ENCODE data around the gene SMURF1. TPM values are rescaled to one million over a fixed set of nuclear protein-coding genes. Genes with fewer than 3 reads are reported as not detected.
A peak's percentile ranks its signal among the peaks of the same experiment; 100 is the strongest.

Gene SMURF1
- polyA plus RNA-seq, 4 donors: 6.3 to 14.8 (median 8.5) TPM

- H3K27me3 ChIP-seq (ENCODE audit: control insufficient read depth in 3 of 3, insufficient read depth in 3 of 3, low read length in 3 of 3): no peaks in the 10 kb centered on the region
- H3K36me3 ChIP-seq (ENCODE audit: control insufficient read depth in 3 of 3, insufficient read depth in 2 of 3, low read depth in 1 of 3, low read length in 3 of 3): peaks cover 0 to 3% (median 0%) of the 10 kb centered on the region in 3 donors
- WGBS, 3 donors: 72 to 92% (median 73%) methylated on average over 6 of the region's 6 CpGs
- no peak overlapping the region for H3K4me3 ChIP-seq (ENCODE audit: low read depth in 1 of 3, low read length in 3 of 3)
- H3K9me3 ChIP-seq (ENCODE audit: control insufficient read depth in 2 of 2, insufficient read depth in 1 of 2, low read depth in 1 of 2, low read length in 1 of 2): peaks cover 0 to 14% of the 10 kb centered on the region in 2 donors
- no peak for DNase-seq
- peaks cover 0 to 6% (median 2%) of the 10 kb centered on the region in 3 donors for H3K4me1 ChIP-seq (ENCODE audit: control insufficient read depth in 3 of 3, insufficient read depth in 2 of 3, low read depth in 1 of 3, low read length in 2 of 3)
- no peak for FAIRE-seq
- H3K27ac ChIP-seq (ENCODE audit: low read depth in 1 of 3, low read length in 2 of 3): peak overlapping the region in 1 of 3 donors; percentile 92
Measured at GRCh38 chr7:99096124-99096887, 47.6 kb downstream of the SMURF1 start.

- peaks cover 0 to 6% (median 2%) of the 10 kb centered on the region in 3 donors for H3K4me1 ChIP-seq (ENCODE audit: control insufficient read depth in 3 of 3, insufficient read depth in 2 of 3, low read depth in 1 of 3, low read length in 2 of 3)
- FAIRE-seq (no peak), DNase-seq (no peak)
- no peaks in the 10 kb centered on the region for H3K27me3 ChIP-seq (ENCODE audit: control insufficient read depth in 3 of 3, insufficient read depth in 3 of 3, low read length in 3 of 3)
- H3K27ac ChIP-seq (ENCODE audit: low read depth in 1 of 3, low read length in 2 of 3): peak overlapping the region in 1 of 3 donors; percentile 92
- WGBS, 3 donors: 57 to 79% (median 63%) methylated on average over 3 of the region's 3 CpGs
- peaks cover 0 to 14% of the 10 kb centered on the region in 2 donors for H3K9me3 ChIP-seq (ENCODE audit: control insufficient read depth in 2 of 2, insufficient read depth in 1 of 2, low read depth in 1 of 2, low read length in 1 of 2)
- no peak overlapping the region for H3K4me3 ChIP-seq (ENCODE audit: low read depth in 1 of 3, low read length in 3 of 3)
- peaks cover 0 to 3% (median 0%) of the 10 kb centered on the region in 3 donors for H3K36me3 ChIP-seq (ENCODE audit: control insufficient read depth in 3 of 3, insufficient read depth in 2 of 3, low read depth in 1 of 3, low read length in 3 of 3)
Measured at GRCh38 chr7:99095698-99096097, 48.2 kb downstream of the SMURF1 start.

GRCh38 chr7:99094401-99094800 lies 49.5 kb downstream of the SMURF1 start:
- Histone ChIP-seq H3K4me1 (ENCODE audit: control insufficient read depth in 3 of 3, insufficient read depth in 2 of 3, low read depth in 1 of 3, low read length in 2 of 3) (peaks cover 0 to 6% (median 2%) of the 10 kb centered on the region in 3 donors), H3K27ac (ENCODE audit: low read depth in 1 of 3, low read length in 2 of 3) (no peak overlapping the region), H3K4me3 (ENCODE audit: low read depth in 1 of 3, low read length in 3 of 3) (no peak overlapping the region), H3K27me3 (ENCODE audit: control insufficient read depth in 3 of 3, insufficient read depth in 3 of 3, low read length in 3 of 3) (no peaks in the 10 kb centered on the region), H3K36me3 (ENCODE audit: control insufficient read depth in 3 of 3, insufficient read depth in 2 of 3, low read depth in 1 of 3, low read length in 3 of 3) (peaks cover 0 to 3% (median 0%) of the 10 kb centered on the region in 3 donors), H3K9me3 (ENCODE audit: control insufficient read depth in 2 of 2, insufficient read depth in 1 of 2, low read depth in 1 of 2, low read length in 1 of 2) (peaks cover 0 to 6% of the 10 kb centered on the region in 2 donors)
- no peak for FAIRE-seq
- no peak for DNase-seq

GRCh38 chr7:99092064-99092720 lies 51.7 kb downstream of the SMURF1 start:
- DNase-seq (no peak), FAIRE-seq (no peak)
- H3K27me3 ChIP-seq (ENCODE audit: control insufficient read depth in 3 of 3, insufficient read depth in 3 of 3, low read length in 3 of 3): no peaks in the 10 kb centered on the region
- H3K4me3 ChIP-seq (ENCODE audit: low read depth in 1 of 3, low read length in 3 of 3): no peak overlapping the region
- H3K4me1 ChIP-seq (ENCODE audit: control insufficient read depth in 3 of 3, insufficient read depth in 2 of 3, low read depth in 1 of 3, low read length in 2 of 3): peaks cover 0 to 3% (median 2%) of the 10 kb centered on the region in 3 donors
- WGBS, 3 donors: 77 to 86% (median 79%) methylated on average over 11 of the region's 11 CpGs
- H3K27ac ChIP-seq (ENCODE audit: low read depth in 1 of 3, low read length in 2 of 3): no peak overlapping the region
- peaks cover 0 to 2% of the 10 kb centered on the region in 2 donors for H3K9me3 ChIP-seq (ENCODE audit: control insufficient read depth in 2 of 2, insufficient read depth in 1 of 2, low read depth in 1 of 2, low read length in 1 of 2)
- H3K36me3 ChIP-seq (ENCODE audit: control insufficient read depth in 3 of 3, insufficient read depth in 2 of 3, low read depth in 1 of 3, low read length in 3 of 3): peaks cover 0 to 3% (median 0%) of the 10 kb centered on the region in 3 donors

GRCh38 chr7:99090771-99091542 lies 53.0 kb downstream of the SMURF1 start:
- no peak overlapping the region for H3K4me3 ChIP-seq (ENCODE audit: low read depth in 1 of 3, low read length in 3 of 3)
- no peak for DNase-seq
- peaks cover 0 to 3% (median 3%) of the 10 kb centered on the region in 3 donors for H3K36me3 ChIP-seq (ENCODE audit: control insufficient read depth in 3 of 3, insufficient read depth in 2 of 3, low read depth in 1 of 3, low read length in 3 of 3)
- 80 to 89% (median 87%) methylated on average over 6 of the region's 6 CpGs for WGBS, 3 donors
- FAIRE-seq: no peak
- no peak overlapping the region for H3K27ac ChIP-seq (ENCODE audit: low read depth in 1 of 3, low read length in 2 of 3)
- peaks cover 0 to 4% of the 10 kb centered on the region in 2 donors for H3K9me3 ChIP-seq (ENCODE audit: control insufficient read depth in 2 of 2, insufficient read depth in 1 of 2, low read depth in 1 of 2, low read length in 1 of 2)
- H3K4me1 ChIP-seq (ENCODE audit: control insufficient read depth in 3 of 3, insufficient read depth in 2 of 3, low read depth in 1 of 3, low read length in 2 of 3): peaks cover 0 to 2% (median under 1%) of the 10 kb centered on the region in 3 donors
- no peaks in the 10 kb centered on the region for H3K27me3 ChIP-seq (ENCODE audit: control insufficient read depth in 3 of 3, insufficient read depth in 3 of 3, low read length in 3 of 3)

- DNase-seq: no peak
- no peak overlapping the region for H3K27ac ChIP-seq (ENCODE audit: low read depth in 1 of 3, low read length in 2 of 3)
- peaks cover 0 to 2% (median 0%) of the 10 kb centered on the region in 3 donors for H3K4me1 ChIP-seq (ENCODE audit: control insufficient read depth in 3 of 3, insufficient read depth in 2 of 3, low read depth in 1 of 3, low read length in 2 of 3)
- H3K9me3 ChIP-seq (ENCODE audit: control insufficient read depth in 2 of 2, insufficient read depth in 1 of 2, low read depth in 1 of 2, low read length in 1 of 2): peaks cover 0 to 4% of the 10 kb centered on the region in 2 donors
- 78 to 91% (median 84%) methylated on average over 7 of the region's 7 CpGs for WGBS, 3 donors
- no peak overlapping the region for H3K4me3 ChIP-seq (ENCODE audit: low read depth in 1 of 3, low read length in 3 of 3)
- no peaks in the 10 kb centered on the region for H3K27me3 ChIP-seq (ENCODE audit: control insufficient read depth in 3 of 3, insufficient read depth in 3 of 3, low read length in 3 of 3)
- no peak for FAIRE-seq
- peaks cover 0 to 3% (median 0%) of the 10 kb centered on the region in 3 donors for H3K36me3 ChIP-seq (ENCODE audit: control insufficient read depth in 3 of 3, insufficient read depth in 2 of 3, low read depth in 1 of 3, low read length in 3 of 3)
Measured at GRCh38 chr7:99089914-99090629, 53.8 kb downstream of the SMURF1 start.

- H3K36me3 ChIP-seq (ENCODE audit: control insufficient read depth in 3 of 3, insufficient read depth in 2 of 3, low read depth in 1 of 3, low read length in 3 of 3): peaks cover 0 to 3% (median 0%) of the 10 kb centered on the region in 3 donors
- no peaks in the 10 kb centered on the region for H3K4me1 ChIP-seq (ENCODE audit: control insufficient read depth in 3 of 3, insufficient read depth in 2 of 3, low read depth in 1 of 3, low read length in 2 of 3)
- WGBS, 3 donors: 95 to 98% (median 96%) methylated on average over 2 of the region's 2 CpGs
- DNase-seq (no peak), FAIRE-seq (no peak)
- no peak overlapping the region for H3K27ac ChIP-seq (ENCODE audit: low read depth in 1 of 3, low read length in 2 of 3)
- no peak overlapping the region for H3K4me3 ChIP-seq (ENCODE audit: low read depth in 1 of 3, low read length in 3 of 3)
- H3K9me3 ChIP-seq (ENCODE audit: control insufficient read depth in 2 of 2, insufficient read depth in 1 of 2, low read depth in 1 of 2, low read length in 1 of 2): peaks cover 0 to 4% of the 10 kb centered on the region in 2 donors
- no peaks in the 10 kb centered on the region for H3K27me3 ChIP-seq (ENCODE audit: control insufficient read depth in 3 of 3, insufficient read depth in 3 of 3, low read length in 3 of 3)
Measured at GRCh38 chr7:99086944-99087343, 57.0 kb downstream of the SMURF1 start.
